T1000 (cell line): ENCODE data around the gene BEND2.
A peak's percentile ranks its signal among the peaks of the same experiment; 100 is the strongest.
"Not testable (repeated sequence)": the region's sequence is repeated elsewhere in the genome, so short reads cannot be mapped to it uniquely, and the experiment has no call there.

ENCODE experiments used
- DNase-seq: peaks from one replicate; lab custom pipeline; 2025; ENCODE audit warnings: mixed read lengths; lab: John Stamatoyannopoulos, UW

BEND2 gene

DNA sequence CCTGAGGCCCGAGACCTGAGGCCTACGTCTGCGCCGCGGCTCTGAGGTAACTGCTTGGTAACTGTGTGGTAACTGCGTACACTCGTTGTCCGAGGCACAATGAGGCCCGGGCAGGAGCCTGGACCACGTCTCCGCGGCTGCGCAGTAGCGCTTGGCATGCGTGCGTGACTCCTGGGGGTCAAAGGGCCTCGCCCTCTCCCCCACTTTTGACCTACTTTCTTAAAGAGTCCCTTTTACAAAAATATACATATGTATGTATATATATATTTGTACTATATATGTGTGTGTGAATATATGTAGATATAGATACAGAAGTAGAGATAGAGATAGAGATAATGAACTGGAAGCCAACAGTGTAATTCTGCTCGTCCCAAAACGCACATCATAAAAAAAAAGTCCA, at the start of gene BEND2:
BEND2 (minus strand) TSS at position 101 of the 400 bp plus-strand sequence. CDS start 136 bp downstream, outside the sequence.
- no peak for DNase-seq

DNA sequence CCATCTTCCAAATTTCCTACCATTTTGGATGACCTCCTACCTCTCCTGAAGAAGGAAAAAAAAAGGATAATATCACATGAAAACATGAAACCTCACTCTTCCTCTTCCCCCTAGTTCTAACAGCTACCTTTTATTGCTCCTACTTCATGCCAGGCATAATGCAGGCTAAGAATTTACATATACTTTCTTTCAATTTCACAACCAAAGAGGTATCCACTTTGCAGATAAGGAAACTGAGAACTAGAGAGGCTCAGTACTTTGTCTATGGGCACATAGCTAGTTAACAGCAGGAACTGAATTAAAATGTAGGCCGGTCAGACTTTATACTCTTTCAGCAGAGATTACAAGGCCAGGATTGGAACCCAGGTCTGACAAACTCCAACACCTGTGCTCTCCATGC, 34.4 kb upstream of the BEND2 start:
- DNase-seq: no peak

DNA sequence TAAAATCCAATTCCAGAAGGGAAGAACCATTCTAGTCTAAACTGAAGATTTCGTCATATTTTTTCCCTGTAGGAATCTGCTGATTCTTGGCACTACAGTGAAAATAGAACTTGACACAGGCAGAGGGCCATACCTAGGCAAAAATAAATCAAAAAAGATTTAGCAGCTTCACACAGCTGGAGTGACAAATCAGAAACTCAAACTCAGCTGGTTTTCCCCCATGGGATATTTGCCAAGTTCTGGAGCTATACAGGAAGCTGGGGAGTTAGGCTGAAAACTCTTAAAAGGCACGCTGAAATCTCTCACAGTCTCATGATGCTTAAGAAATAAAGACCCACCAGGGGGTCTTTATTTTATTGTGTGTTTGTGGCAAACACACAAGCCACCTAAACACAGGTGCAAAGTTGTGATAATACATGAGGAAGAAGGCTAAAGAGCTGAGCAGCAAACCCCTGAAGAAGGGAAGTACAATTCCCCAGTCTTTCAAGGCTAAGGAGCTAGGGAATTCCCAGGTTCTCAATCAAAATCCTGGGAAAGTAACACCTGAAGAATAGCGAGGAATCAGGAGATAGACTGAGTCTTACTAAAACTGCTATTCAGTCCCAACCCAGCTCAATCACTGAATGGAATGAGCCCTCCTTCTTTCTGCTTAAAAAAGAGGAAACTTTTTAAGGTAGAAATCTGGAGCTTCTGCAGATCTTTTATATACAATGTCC, 32.1 kb upstream of the BEND2 start:
- no peak for DNase-seq

DNA sequence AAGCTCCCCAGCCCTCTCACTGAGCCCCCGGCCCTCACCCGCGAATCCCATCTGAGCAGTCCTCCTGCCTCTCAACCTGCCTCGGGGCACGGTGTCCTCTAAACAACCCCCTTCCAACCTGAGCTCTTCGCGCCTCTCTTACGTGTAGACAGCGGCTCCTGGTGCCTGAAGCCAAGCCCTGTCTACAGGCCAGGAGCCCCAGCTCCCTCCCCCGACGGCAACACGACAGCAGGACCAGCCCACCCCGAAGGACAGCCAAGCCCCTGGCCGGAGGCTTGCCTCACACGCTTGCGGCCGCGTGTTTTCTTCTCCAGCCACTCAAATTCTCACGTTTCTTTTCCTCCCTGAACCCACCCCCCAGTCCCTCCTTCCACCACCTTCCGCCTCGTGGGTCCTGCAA, 9.0 kb upstream of the BEND2 start:
- not testable (repeated sequence) for DNase-seq

DNA sequence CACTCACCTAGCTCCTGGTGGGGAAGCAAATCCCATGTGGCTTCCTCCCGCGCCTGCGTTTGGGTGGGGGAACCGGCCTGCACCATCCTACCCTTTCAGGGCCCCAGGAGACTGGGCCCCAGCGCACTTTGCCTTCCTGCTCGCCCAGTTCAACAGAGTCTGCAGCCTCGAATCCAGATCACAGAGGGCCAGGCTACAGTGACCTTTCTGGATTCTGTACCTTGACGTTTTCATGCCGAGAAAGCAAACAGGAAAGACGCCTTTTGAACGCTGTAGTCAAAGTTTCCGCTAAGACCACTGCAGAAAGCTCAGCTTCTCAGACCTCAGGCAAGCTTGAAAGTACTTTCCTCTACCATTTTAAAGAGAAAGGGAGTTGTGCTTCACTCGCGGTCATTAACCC, 7.4 kb upstream of the BEND2 start:
- no peak for DNase-seq

DNA sequence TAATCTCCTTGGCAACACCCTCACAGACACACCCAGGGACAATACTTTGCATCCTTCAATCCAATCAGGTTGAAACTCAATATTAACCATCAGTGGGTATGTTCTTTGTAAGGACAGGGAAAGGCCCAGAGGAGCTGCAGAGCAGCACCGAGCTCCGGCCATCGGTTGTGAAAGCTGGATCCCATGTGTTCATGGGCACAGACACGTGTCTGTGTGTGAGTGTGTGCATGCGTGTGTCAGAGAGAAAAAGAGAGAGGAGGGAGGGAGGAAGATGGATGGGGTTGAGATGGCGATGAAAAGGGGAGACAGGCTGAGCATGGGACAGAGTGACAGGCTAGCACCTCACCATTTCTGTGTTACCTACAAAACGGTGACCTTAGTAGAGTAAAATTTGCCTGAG, 6.8 kb upstream of the BEND2 start:
- no peak for DNase-seq

DNA sequence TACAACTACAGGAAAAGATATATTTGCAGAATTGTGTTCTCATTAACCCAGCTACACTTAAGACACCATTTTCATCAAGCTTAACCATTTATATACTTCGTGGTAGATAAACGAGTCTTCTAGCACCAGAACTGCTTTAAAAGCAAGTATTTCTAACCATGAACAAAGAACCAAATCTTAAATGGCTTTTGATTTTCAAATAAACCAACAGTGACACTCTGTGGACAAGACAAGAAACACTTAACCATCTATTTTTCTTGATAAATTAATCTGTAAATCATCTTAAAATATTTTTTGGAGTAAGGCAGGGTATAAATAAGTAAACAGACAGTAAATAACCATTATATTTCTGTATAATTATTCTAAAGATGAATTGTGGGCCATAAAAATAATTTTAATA, 10.2 kb downstream of the BEND2 start:
- DNase-seq: no peak

DNA sequence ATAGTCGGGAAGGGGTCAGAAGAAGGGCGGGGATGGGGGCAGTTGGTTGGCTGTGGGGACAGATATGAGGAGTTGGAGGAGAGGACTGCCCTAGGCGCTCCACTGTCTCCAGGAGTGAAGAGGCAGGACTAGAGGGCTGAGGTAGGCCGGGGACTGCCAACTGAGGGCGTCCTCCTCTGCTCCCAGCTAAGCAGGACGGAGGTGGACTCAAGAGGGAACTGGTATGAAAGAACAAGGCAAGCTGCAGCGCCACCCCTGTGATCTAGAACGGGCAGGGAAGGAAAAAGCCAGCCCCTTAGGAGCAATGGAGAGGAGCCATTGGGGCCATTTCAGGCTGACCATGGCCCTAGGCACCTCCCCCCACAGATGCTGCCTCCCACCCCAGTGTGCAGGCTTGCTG, 14.0 kb downstream of the BEND2 start:
- no peak for DNase-seq

DNA sequence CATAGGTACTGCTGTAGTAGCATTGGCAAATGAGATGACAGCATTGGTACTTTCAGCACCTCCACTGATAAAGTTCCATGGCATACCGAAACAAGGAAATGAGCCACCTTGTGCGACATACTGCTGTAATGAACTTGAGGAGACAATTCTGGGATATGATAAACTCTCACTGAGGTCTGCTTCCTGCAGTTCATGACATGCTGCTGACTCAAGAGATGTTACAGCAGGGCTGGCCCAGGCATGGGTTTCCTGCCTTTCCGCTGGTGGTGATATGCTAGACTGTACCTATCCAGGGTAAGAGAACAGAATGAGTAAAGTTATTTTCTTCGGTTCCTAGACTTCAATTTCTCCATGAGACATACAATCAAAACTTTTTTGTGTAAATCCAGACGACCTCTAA, 17.1 kb downstream of the BEND2 start:
- DNase-seq: no peak

DNA sequence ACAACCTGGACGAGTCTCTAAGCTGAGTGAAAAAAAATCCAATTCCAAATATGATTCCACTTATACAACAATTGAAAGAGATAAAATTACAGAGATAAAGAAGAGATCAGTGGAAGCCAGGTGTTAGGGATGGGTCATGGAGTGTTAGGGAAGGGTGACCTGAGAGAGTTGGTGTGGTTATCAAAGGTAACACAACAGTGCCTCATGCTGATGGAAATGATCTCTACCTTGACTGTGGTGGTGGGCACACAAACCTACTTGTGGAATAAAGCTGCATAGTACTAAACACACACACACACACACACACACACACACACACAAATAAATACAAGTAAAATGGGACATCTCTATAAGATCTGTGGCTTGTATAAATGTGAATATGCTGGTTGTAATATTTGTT, 26.0 kb downstream of the BEND2 start:
- DNase-seq: no peak

DNA sequence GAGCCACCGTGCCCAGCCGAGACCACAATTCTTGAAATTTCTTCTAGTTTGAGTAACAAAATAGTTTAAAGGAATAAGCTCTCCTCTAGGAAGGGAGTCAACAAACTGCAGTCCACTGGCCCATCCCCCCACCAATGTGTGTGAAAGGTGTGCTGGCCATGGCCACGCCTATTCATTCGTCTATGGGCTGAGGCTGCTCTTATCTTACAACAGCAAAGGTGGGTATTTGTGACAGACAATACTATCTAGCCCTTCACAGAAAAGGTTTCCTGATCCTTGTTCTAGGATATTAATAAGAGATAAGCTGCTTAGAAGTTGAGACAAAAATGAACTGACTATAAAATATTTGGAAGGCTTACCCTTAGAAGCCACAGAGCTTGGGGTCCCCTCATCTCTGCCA, 41.2 kb downstream of the BEND2 start:
- no peak for DNase-seq

DNA sequence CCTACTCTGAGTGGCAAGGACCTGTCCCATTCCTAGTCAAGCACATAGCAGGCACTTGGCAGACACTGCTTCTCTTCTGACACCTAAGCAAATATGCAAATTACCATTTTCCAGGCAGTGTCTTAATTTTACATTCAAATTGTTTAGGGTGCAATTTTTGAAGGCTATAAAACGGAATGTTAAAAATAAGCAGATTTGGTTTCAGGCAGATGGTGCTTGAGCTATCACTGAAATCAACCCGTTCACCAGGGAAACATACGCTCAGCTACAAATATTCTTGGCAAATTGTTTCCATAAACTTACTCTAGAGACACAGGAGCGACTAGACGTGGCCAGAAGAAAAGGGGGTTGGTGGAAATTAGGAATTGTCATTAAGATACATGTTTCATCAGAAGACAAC, 45.7 kb downstream of the BEND2 start:
- no peak for DNase-seq

DNA sequence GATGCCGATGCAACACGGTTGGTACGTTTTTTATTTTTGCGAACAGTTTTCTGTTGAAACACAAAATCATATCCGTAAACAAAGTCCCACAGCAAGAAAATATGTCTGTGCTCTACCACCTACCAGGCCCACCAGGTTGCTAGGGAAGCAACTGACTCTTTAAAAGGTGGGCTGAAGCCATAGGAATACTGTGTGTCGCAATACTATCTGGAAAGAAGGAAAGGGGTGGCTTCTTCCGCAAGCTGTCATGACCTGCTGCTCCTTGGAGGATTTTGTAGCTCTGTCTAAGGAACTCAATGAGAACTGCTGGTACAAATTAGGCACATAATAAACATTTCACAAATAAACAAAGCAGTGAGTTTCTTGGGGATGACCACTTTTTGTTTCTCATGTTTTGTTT, 46.5 kb downstream of the BEND2 start:
- DNase-seq: no peak

DNA sequence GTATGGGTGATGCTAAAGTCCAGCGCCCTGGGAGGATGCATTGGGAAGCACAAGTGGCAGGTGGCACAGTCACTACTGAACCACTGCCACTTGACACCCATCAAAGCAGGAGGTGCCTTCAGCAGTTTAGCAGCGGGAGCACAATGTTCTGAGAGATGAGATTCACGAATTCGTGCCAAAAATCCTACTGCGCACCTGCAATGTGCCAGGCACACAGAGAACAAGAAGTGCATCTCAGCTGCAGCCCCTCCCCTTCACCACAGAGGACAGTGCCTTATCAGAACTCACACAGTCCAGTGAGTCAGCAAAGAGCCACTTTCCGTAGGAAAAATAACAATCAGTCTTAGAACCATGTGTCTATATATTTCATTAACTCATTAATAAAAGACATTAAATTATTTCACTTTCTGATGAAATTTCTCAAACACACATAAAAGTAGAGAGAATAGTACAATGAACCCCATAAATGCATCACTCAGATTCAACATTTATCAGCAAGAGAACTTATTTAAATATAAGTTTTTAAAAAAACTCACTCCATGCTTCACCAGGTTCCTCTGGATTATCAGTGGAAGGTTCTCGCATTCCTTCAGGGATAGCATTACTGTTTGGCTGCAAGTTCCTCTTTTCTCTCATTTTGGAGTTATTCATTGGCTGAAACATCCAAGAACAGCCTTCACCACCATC, 47.0 kb downstream of the BEND2 start:
- no peak for DNase-seq

DNA sequence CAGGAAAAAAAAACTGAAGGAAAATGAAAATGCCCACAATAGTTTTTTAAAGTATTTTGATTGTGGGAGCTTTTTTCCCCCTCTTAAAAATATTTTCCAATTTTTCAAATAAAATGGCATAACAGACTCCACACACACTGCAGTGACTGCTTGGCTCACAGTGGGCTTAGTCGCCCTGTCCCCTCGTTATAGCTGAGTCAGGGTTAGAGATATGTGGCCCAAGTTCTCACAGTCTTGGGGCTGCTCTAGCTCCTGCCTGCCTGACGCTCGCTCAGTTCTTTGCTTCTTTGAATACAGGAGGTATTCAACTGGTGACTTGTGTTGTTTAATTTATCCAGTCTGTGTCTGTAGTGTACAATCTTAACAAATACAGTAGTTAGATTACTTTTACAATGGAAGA, 47.7 kb downstream of the BEND2 start:
- no peak for DNase-seq

DNA sequence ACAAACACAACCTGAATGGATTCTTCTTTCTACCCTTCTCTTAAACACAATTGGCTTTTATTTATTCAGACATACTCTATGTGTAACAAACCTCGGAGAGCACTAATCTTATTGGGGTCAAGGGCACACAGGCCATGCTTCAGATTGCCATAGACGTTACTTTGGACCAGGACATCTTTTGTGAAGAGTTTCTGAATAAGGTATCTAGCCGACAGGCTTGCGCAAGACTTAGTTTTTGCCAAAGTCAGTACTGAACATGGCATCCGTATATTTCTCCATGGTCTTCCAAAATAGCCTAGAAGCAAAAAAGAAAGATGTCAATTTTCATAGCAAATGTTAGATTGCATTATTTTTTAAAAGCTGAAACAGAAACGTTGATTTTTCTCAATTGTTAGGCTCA, 49.8 kb downstream of the BEND2 start:
- DNase-seq: no peak

DNA sequence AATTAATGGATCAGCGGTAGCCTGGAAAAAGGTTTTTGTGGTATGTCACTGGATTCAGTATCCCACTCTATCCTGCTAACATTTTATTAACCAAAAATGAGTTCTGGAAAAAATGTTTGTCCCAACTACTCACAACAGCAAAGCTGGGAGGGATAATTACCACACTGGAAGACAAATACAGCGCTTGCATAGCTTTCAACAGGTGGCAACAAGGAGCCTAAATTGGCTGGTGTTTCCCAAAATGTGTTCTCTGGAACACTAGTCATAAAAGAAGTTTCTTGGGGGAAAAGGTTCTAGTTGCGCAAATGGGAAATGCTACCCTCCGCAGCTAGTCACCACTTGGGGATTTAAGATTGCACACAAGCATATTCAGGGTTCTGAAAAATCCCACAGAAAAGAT, 54.6 kb downstream of the BEND2 start:
- DNase-seq: no peak

DNA sequence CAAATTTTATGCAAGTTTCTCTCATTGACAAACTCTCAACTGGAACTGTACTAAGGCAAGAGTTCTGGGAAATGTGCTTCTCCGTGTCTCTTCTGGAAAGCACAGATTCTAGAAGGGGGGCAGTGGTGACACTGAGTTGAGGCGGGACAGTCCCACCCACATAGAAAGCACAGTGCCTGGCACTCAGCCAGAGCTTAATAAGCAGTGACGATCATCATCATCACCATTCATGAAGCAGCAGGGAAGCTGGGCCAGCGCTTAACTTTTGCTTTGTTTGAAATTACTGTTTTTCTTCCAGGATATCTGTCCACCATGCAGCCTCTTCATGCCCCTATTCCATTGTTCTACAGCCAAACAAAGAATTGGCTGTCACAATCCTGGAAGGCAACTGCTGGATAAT, 60.3 kb downstream of the BEND2 start:
- DNase-seq: no peak

DNA sequence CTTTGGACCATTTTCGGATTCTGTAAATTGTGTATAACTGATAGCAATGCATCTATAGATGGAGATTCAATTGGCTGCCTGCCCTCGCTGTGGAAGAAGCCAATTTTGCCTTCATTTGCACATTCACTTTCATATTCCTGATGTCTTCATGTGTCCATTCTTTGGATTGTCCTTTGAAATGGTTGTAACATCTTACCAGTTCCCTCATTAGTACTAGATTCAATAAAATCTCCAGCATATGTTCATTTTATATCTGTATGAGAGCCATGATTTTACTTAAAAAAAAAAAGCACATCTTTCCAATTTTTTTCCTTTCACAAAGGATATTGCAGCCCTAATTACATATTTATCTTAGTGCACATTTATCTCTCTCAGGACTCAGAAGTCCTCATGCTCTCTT, 61.7 kb downstream of the BEND2 start:
- DNase-seq: no peak

DNA sequence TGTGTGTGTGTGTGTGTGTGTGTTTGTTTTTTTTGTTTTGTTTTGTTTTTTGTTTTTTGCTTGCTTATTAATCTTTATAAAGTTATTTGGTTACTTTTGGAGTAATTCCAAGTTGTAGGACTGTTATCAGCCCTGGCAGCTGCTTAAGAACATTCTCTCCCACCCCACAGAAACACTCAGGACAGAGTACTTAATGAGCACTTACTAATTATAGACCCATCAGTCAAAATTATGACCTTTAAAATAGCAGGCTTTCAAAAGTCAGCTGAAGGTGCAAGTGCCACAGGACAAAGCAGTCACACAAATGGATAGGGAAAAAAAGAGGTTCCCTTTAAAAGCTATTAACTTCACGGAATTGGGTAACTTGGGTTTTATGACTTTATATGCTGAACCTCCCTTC, 69.0 kb downstream of the BEND2 start:
- DNase-seq: no peak

DNA sequence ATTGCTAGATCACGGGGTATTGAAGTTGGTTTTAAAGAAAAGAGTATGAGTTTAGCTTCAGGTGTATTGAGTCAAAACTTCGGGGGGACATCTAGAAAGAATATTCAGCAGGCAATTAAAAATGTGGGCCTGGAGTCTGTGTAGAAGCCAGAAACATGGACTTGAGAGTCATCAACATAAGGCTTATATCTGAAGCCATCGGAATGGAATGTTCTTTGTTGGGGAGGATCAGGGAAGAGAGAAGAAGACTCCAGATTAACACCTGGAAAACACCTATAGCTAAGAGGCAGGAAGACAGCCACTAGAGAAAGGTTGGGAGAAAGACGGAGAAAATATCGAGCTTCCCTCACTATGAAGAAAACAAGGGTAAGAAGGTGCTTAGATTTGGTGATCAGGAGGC, 69.5 kb downstream of the BEND2 start:
- DNase-seq: no peak

DNA sequence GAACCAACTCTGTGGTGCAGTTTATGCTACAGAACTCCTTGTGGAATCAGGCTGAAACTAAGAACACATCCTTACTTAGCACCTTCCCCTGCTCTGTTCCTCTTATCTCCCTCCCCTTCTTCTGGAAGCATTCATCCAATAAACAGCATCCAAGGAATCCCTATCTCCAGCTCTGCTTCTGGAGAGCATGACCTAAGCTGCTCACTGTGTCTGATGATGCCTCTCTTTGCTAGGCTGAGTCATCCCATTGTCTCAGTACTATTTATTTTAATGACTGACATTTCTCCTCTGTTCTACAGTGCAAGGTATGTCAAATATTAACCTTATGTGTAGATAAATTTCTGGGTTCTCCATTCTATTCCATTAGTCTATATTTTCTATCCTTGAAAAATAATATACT, 71.2 kb downstream of the BEND2 start:
- DNase-seq: no peak

DNA sequence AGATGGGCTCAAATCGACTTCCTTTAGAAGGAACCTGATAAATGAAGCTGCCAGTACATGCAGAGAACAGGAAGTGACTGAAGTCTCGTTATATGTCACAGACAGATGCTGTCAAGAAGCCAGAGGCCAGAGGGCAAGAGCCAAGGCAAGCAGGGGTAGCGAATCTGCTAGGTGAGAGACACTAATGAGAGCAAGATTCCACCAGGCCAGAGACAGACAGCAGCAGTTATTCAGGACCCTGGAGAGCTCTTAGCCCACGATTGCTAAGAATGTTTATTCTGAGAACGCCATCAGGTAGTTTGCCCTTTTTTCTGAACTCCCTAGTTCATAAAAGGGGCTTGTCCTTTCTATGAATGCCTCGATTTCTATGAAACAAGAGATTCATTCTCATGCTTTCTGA, 73.7 kb downstream of the BEND2 start:
- peak; percentile 0 for DNase-seq

DNA sequence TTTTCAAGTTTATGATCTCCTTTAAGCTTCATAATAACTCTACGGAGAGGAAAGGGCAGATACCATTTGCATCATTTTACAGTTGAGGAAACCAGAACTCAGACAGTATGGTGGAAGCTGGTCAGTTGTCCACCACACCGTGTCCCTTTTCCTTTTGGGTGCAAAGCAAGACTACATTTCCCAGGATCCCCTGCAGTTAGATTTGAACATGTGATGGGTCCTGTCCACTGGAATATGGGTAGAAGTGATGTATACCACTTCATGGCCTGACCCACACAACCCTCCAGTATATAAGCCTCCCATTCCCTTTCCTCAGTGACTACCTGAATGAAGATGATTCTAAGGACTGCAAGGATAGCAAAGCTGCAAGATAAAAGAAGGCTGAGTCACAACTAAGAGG, 74.7 kb downstream of the BEND2 start:
- DNase-seq: no peak
